GM10847 (cell line): ENCODE data around the gene COG5.

Source experiments
- POLR2A ChIP-seq: IDR thresholded peaks from 2 replicates; pipeline ENCODE4 v1.6.1; 2011; ENCODE audit not compliant: insufficient read length; ENCODE audit errors: extremely low read depth

The COG5 gene

GRCh38 chr7:107233174-107233573 lies 330.5 kb downstream of the COG5 start:
- no peak for TF ChIP-seq POLR2A

- no peak for TF ChIP-seq POLR2A
These were observed 331.1 kb downstream of the COG5 start for GRCh38 chr7:107232568-107233090.

GRCh38 chr7:107230334-107230733 lies 333.4 kb downstream of the COG5 start:
- TF ChIP-seq POLR2A: no peak

- no peak for TF ChIP-seq POLR2A
These were observed 335.4 kb downstream of the COG5 start for GRCh38 chr7:107228291-107228690.

GRCh38 chr7:107224374-107225223 lies 339.1 kb downstream of the COG5 start:
- no peak for TF ChIP-seq POLR2A

GRCh38 chr7:107220356-107220755 lies 343.4 kb downstream of the COG5 start:
- TF ChIP-seq POLR2A: no peak

- no peak for TF ChIP-seq POLR2A
These were observed 344.0 kb downstream of the COG5 start for GRCh38 chr7:107219563-107220244.

GRCh38 chr7:107213945-107214344 lies 349.8 kb downstream of the COG5 start:
- no peak for TF ChIP-seq POLR2A

GRCh38 chr7:107213193-107213788 lies 350.4 kb downstream of the COG5 start:
- no peak for TF ChIP-seq POLR2A

GRCh38 chr7:107212725-107213124 lies 351.0 kb downstream of the COG5 start:
- no peak for TF ChIP-seq POLR2A

GRCh38 chr7:107210400-107210799 lies 353.3 kb downstream of the COG5 start:
- TF ChIP-seq POLR2A: no peak

- TF ChIP-seq POLR2A: no peak
These were observed 354.2 kb downstream of the COG5 start for GRCh38 chr7:107209565-107209964.

GRCh38 chr7:107208563-107208962 lies 355.2 kb downstream of the COG5 start:
- no peak for TF ChIP-seq POLR2A

- no peak for TF ChIP-seq POLR2A
These were observed 355.6 kb downstream of the COG5 start for GRCh38 chr7:107208024-107208521.

- TF ChIP-seq POLR2A: no peak
These were observed 356.3 kb downstream of the COG5 start for GRCh38 chr7:107207459-107207858.

- TF ChIP-seq POLR2A: no peak
These were observed 357.0 kb downstream of the COG5 start for GRCh38 chr7:107206706-107207105.

- TF ChIP-seq POLR2A: no peak
These were observed 357.6 kb downstream of the COG5 start for GRCh38 chr7:107206136-107206535.
